CD14-positive monocyte (primary cell): ENCODE results near the gene MAP3K7. TPM values are rescaled to one million over a fixed set of nuclear protein-coding genes. Genes with fewer than 3 reads are reported as not detected.

Experiments used
- DNase-seq, 3 donors: peaks; one replicate each; pipeline ENCODE4 v3.0.0-alpha.2; 2011 to 2022
- H2AFZ ChIP-seq: 2 replicates; pipeline ENCODE4 v1.6.0; 2012; ENCODE audit warnings: mild to moderate bottlenecking, low read depth, low read length, inconsistent platforms; ENCODE audit not compliant: insufficient read depth, poor library complexity, severe bottlenecking
- H3K27ac ChIP-seq, 2 donors: 1 replicate in 1 of 2; 2 replicates in 1 of 2; pipeline ENCODE4 v1.5.1; 2012 to 2013; ENCODE audit warnings: low read length in 2 of 2, control low read depth in 1 of 2, inconsistent platforms in 1 of 2, low read depth in 1 of 2, mild to moderate bottlenecking in 1 of 2
- H3K27me3 ChIP-seq, 2 donors: one replicate each; pipeline versions ENCODE4 v1.6.0 to v1.6.1; 2011 to 2013; ENCODE audit warnings: low read length in 2 of 2; ENCODE audit not compliant: control insufficient read depth in 2 of 2, insufficient read depth in 2 of 2
- H3K36me3 ChIP-seq, 2 donors: replicated peaks in 1 of 2; 1 replicate in 1 of 2; 2 replicates in 1 of 2; pipeline versions ENCODE4 v1.5.1 to v1.6.1; 2012 to 2013; ENCODE audit warnings: low read length in 2 of 2, control low read depth in 1 of 2, inconsistent platforms in 1 of 2, mild to moderate bottlenecking in 1 of 2; ENCODE audit not compliant: insufficient read depth in 2 of 2, control insufficient read depth in 1 of 2
- H3K4me1 ChIP-seq, 2 donors: 1 replicate in 1 of 2; 2 replicates in 1 of 2; pipeline versions ENCODE4 v1.5.1 to v1.6.1; 2012 to 2013; ENCODE audit warnings: low read length in 2 of 2, control low read depth in 1 of 2, inconsistent platforms in 1 of 2, mild to moderate bottlenecking in 1 of 2, moderate library complexity in 1 of 2; ENCODE audit not compliant: insufficient read depth in 2 of 2, control insufficient read depth in 1 of 2
- H3K4me2 ChIP-seq: replicated peaks from 2 replicates; pipeline ENCODE3; 2012; ENCODE audit warnings: low read length, moderate library complexity, mild to moderate bottlenecking; ENCODE audit not compliant: poor library complexity, severe bottlenecking; ENCODE audit errors: extremely low read depth
- H3K4me3 ChIP-seq, 3 experiments: fragments of 200-600 bp in 1 of 3; sonication (generic) in 1 of 3; replicated peaks in 1 of 3; 1 replicate in 2 of 3; 2 replicates in 1 of 3; pipeline ENCODE4 v1.5.1; 2011 to 2013; ENCODE audit warnings: low read length in 3 of 3, mild to moderate bottlenecking in 3 of 3, control low read depth in 2 of 3, low read depth in 2 of 3, inconsistent platforms in 1 of 3, moderate library complexity in 1 of 3
- H3K79me2 ChIP-seq: 2 replicates; pipeline ENCODE4 v1.6.0; 2012; ENCODE audit warnings: mild to moderate bottlenecking, control low read depth, inconsistent platforms, low read length, moderate library complexity; ENCODE audit not compliant: insufficient read depth
- H3K9ac ChIP-seq: 2 replicates; pipeline ENCODE4 v1.6.0; 2017; ENCODE audit warnings: low read length, mild to moderate bottlenecking; ENCODE audit not compliant: insufficient read depth, poor library complexity, severe bottlenecking
- H3K9me3 ChIP-seq, 2 donors: replicated peaks in 1 of 2; 1 replicate in 1 of 2; 2 replicates in 1 of 2; pipeline versions ENCODE4 v1.5.1 to v1.6.1; 2012 to 2013; ENCODE audit warnings: low read length in 2 of 2, control low read depth in 1 of 2; ENCODE audit not compliant: control insufficient read depth in 1 of 2, insufficient read depth in 1 of 2
- H4K20me1 ChIP-seq: 2 replicates; pipeline ENCODE4 v1.6.0; 2012; ENCODE audit warnings: mild to moderate bottlenecking, low read length, control low read depth, moderate library complexity; ENCODE audit not compliant: insufficient read depth
- H3K27ac Mint-ChIP-seq, 7 donors: one replicate each; pipeline ENCODE4 v1.8.0; 2020; ENCODE audit warnings: mild to moderate bottlenecking in 7 of 7, mixed read lengths in 7 of 7, moderate library complexity in 6 of 7, inconsistent platforms in 2 of 7
- H3K27me3 Mint-ChIP-seq, 3 donors: one replicate each; pipeline ENCODE4 v1.8.0; 2021 to 2022; ENCODE audit warnings: low read depth in 3 of 3, mild to moderate bottlenecking in 3 of 3, mixed read lengths in 3 of 3, moderate library complexity in 3 of 3, inconsistent platforms in 1 of 3
- H3K36me3 Mint-ChIP-seq, 2 donors: one replicate each; pipeline ENCODE4 v1.8.0; 2020; ENCODE audit warnings: mixed read lengths in 2 of 2, inconsistent platforms in 1 of 2, mild to moderate bottlenecking in 1 of 2
- H3K4me1 Mint-ChIP-seq: one replicate; pipeline ENCODE4 v1.8.0; 2020; ENCODE audit warnings: mild to moderate bottlenecking, mixed read lengths
- H3K4me3 Mint-ChIP-seq, 2 donors: one replicate each; pipeline ENCODE4 v1.8.0; 2020; ENCODE audit warnings: mild to moderate bottlenecking in 2 of 2, mixed read lengths in 2 of 2, moderate library complexity in 1 of 2
- H3K9me3 Mint-ChIP-seq, 7 donors: one replicate each; pipeline ENCODE4 v1.8.0; 2020 to 2022; ENCODE audit warnings: mixed read lengths in 7 of 7, mild to moderate bottlenecking in 6 of 7, moderate library complexity in 6 of 7, inconsistent platforms in 2 of 7
- CTCF ChIP-seq: fragments of 200-600 bp; IDR thresholded peaks from one replicate; pipeline ENCODE4 v1.8.0; 2022; ENCODE audit warnings: antibody characterized with exemption, mild to moderate bottlenecking
- WGBS: methylation state at CpG from one replicate; pipeline ENCODE4 v1.1.5; 2013; ENCODE audit warnings: missing lambda C conversion rate; ENCODE audit not compliant: insufficient coverage; 5-methylcytosine and 5-hydroxymethylcytosine counted together
- intact Hi-C, 2 donors: fragments of 100-400 bp; cut with micrococcal nuclease; formaldehyde crosslinking; loops; one replicate each; pipeline versions ENCODE4 v1.15.0 to v1.15.1; 2023
- polyA plus RNA-seq, 3 donors: library from polyadenylated mRNA; depleted of rRNA in 1 of 3; unstranded in 2 of 3; stranded (reverse) in 1 of 3; fragments of 300-500 nt in 2 of 3; fragments of >200 nt in 1 of 3; fragmentation: Illumina TruSeq in 2 of 3; gene quantifications; 1 replicate in 2 of 3; 2 replicates in 1 of 3; pipeline ENCODE4 v1.2.3, GENCODE V29; 2012 to 2021

The MAP3K7 gene
- polyA plus RNA-seq, 3 donors = 12.4 to 20.0 (median 15.3) TPM

GRCh38 chr6:90547991-90548390, 38.9 kb downstream of the MAP3K7 start:
- Mint-ChIP-seq H3K9me3 (no peaks in the 10 kb centered on the region), H3K27me3 (no peaks in the 10 kb centered on the region), H3K4me1 (peaks cover 14% of the 10 kb centered on the region), H3K27ac (no peak overlapping the region), H3K4me3 (no peak overlapping the region), H3K36me3 (peaks cover 65 to 79% of the 10 kb centered on the region in 2 donors)
- Histone ChIP-seq H3K9ac (no peak overlapping the region), H2AFZ (no peak overlapping the region), H3K27me3 (no peaks in the 10 kb centered on the region), H3K4me3 (no peak overlapping the region), H3K36me3 (peaks cover 83 to 89% of the 10 kb centered on the region in 2 donors), H3K9me3 (no peaks in the 10 kb centered on the region), H3K4me1 (peaks cover 11 to 15% of the 10 kb centered on the region in 2 donors), H3K27ac (no peak overlapping the region), H3K4me2 (no peak overlapping the region), H4K20me1 (no peaks in the 10 kb centered on the region), H3K79me2 (no peaks in the 10 kb centered on the region)
- intact Hi-C loops = no loop called here
- no peak for TF ChIP-seq CTCF
- no CpG with 5 or more reads among the region's 2 CpGs for WGBS
- DNase-seq = no peak

GRCh38 chr6:90547079-90547478, 39.8 kb downstream of the MAP3K7 start:
- Histone ChIP-seq H3K9me3 (no peaks in the 10 kb centered on the region), H3K9ac (no peak overlapping the region), H3K4me1 (peaks cover 11 to 15% of the 10 kb centered on the region in 2 donors), H3K27me3 (no peaks in the 10 kb centered on the region), H3K4me2 (no peak overlapping the region), H2AFZ (no peak overlapping the region), H4K20me1 (no peaks in the 10 kb centered on the region), H3K27ac (peak overlapping the region in 1 of 2 donors; percentile 8), H3K36me3 (peaks cover 78 to 87% of the 10 kb centered on the region in 2 donors), H3K79me2 (no peaks in the 10 kb centered on the region), H3K4me3 (no peak overlapping the region)
- DNase-seq = no peak
- Mint-ChIP-seq H3K36me3 (peaks cover 65 to 77% of the 10 kb centered on the region in 2 donors), H3K27me3 (no peaks in the 10 kb centered on the region), H3K4me1 (peaks cover 14% of the 10 kb centered on the region), H3K9me3 (no peaks in the 10 kb centered on the region), H3K4me3 (no peak overlapping the region), H3K27ac (peak overlapping the region in 6 of 7 donors; percentile 35 to 79 (median 64))
- no peak for TF ChIP-seq CTCF
- intact Hi-C loops = no loop called here
- WGBS = 83% methylated on average over 3 of the region's 4 CpGs
